GM12878 (cell line): ENCODE measurements around the gene TMEM120B. TPM values are rescaled to one million over a fixed set of nuclear protein-coding genes. Genes with fewer than 3 reads are reported as not detected.

Experiments used
- ATAC-seq: fragments of 200-7000 bp; cut with Tn5 transposase; 3 replicates; pipeline ENCODE4 v1.9.1; 2020; ENCODE audit warnings: mild to moderate bottlenecking, moderate library complexity
- BruUV-seq: library from RNA; stranded (reverse); fragments of 400-500 nt; replicated peaks from 2 replicates; lab custom pipeline; 2021; lab: Mats Ljungman, UMichigan
- CTCF ChIA-PET: fragments of 300-600 bp; sonication (Branson Sonifier 250); formaldehyde crosslinking; extraction: SDS; loops from one replicate; lab custom pipeline; 2021; ENCODE audit warnings: inconsistent platforms; lab: Yijun Ruan, JAX
- POLR2A ChIA-PET: fragments of 350-600 bp; formaldehyde crosslinking; extraction: SDS; loops from one replicate; lab custom pipeline; 2021; ENCODE audit warnings: inconsistent platforms; lab: Charles Lee
- RAD21 ChIA-PET: fragments of 300-600 bp; sonication (Branson Sonifier 250); formaldehyde crosslinking; loops from one replicate; lab custom pipeline; 2023; ENCODE audit warnings: antibody characterized with exemption; ENCODE audit not compliant: unreplicated experiment; lab: Charles Lee
- SMC1A ChIA-PET: fragments of 300-600 bp; sonication (Branson Sonifier 250); formaldehyde crosslinking; loops from one replicate; lab custom pipeline; 2023; ENCODE audit not compliant: unreplicated experiment, uncharacterized antibody; lab: Charles Lee
- DNase-seq: peaks from one replicate; pipeline ENCODE4 v3.0.0-alpha.2; 2011; ENCODE audit warnings: low read depth, low spot score
- FAIRE-seq: peaks from 3 replicates; lab custom pipeline; 2011; peaks lifted over from hg19 to GRCh38; lab: Jason Lieb, UNC
- H2AFZ ChIP-seq: 2 replicates; pipeline ENCODE4 v1.6.0; 2011; ENCODE audit warnings: low read depth, low read length, control low read depth; ENCODE audit not compliant: control insufficient read depth
- H3K27ac ChIP-seq: 2 replicates; pipeline ENCODE4 v1.5.1; 2011; ENCODE audit warnings: control low read depth; ENCODE audit not compliant: control insufficient read depth, insufficient read depth
- H3K27me3 ChIP-seq, 2 experiments: replicated peaks in 1 of 2; 2 replicates each; pipeline versions ENCODE4 v1.6.0 to v1.6.1; 2011; ENCODE audit warnings: low read length in 1 of 2; ENCODE audit not compliant: control insufficient read depth in 2 of 2, insufficient read depth in 2 of 2
- H3K36me3 ChIP-seq, 2 experiments: 2 replicates each; pipeline ENCODE4 v1.5.1; 2011; ENCODE audit warnings: low read length in 1 of 2; ENCODE audit not compliant: control insufficient read depth in 2 of 2, insufficient read depth in 2 of 2
- H3K4me1 ChIP-seq: 2 replicates; pipeline ENCODE4 v1.6.1; 2011; ENCODE audit warnings: mild to moderate bottlenecking, low read length, moderate library complexity, mixed read lengths; ENCODE audit not compliant: control insufficient read depth, insufficient read depth
- H3K4me2 ChIP-seq: 2 replicates; pipeline ENCODE4 v1.6.0; 2011; ENCODE audit warnings: control low read depth; ENCODE audit not compliant: control insufficient read depth, insufficient read depth
- H3K4me3 ChIP-seq: fragments of 200-600 bp; sonication (generic); 2 replicates; pipeline ENCODE4 v1.5.1; 2016
- H3K79me2 ChIP-seq: 2 replicates; pipeline ENCODE4 v1.6.0; 2011; ENCODE audit warnings: low read length; ENCODE audit not compliant: control insufficient read depth, insufficient read depth
- H3K9ac ChIP-seq: 2 replicates; pipeline ENCODE4 v1.8.0; 2011; ENCODE audit warnings: low read length, control low read depth, mixed read lengths; ENCODE audit not compliant: control insufficient read depth, insufficient read depth
- H3K9me3 ChIP-seq: replicated peaks from 3 replicates; pipeline ENCODE4 v1.5.1; 2011; ENCODE audit warnings: mild to moderate bottlenecking, low read length; ENCODE audit not compliant: control insufficient read depth, insufficient read depth
- H4K20me1 ChIP-seq: 2 replicates; pipeline ENCODE4 v1.6.0; 2011; ENCODE audit not compliant: control insufficient read depth, insufficient read depth
- ASH2L ChIP-seq: fragments of 300-600, 200-600 bp; sonication (generic); IDR thresholded peaks from 2 replicates; pipeline ENCODE4 v1.6.1; 2017; ENCODE audit warnings: low read depth, mild to moderate bottlenecking, borderline replicate concordance
- BHLHE40 ChIP-seq, 2 experiments: fragments of 450-650 bp in 1 of 2; IDR thresholded peaks; 2 replicates each; pipeline ENCODE4 v1.6.1; 2011 to 2017; ENCODE audit warnings: low read depth in 2 of 2, borderline replicate concordance in 1 of 2, improper control_type of control experiment in 1 of 2, low read length in 1 of 2, mild to moderate bottlenecking in 1 of 2
- BMI1 ChIP-seq: fragments of 450-650 bp; IDR thresholded peaks from 2 replicates; pipeline ENCODE4 v1.6.1; 2016; ENCODE audit warnings: mild to moderate bottlenecking, moderate library complexity, borderline replicate concordance
- CHD1 ChIP-seq: IDR thresholded peaks from 2 replicates; pipeline ENCODE4 v1.6.1; 2012; ENCODE audit warnings: low read depth, low read length, improper control_type of control experiment
- FOS ChIP-seq: IDR thresholded peaks from 3 replicates; pipeline ENCODE4 v1.6.1; 2011; ENCODE audit warnings: borderline replicate concordance; ENCODE audit not compliant: insufficient read length; ENCODE audit errors: extremely low read depth
- GABPA ChIP-seq: IDR thresholded peaks from 2 replicates; pipeline ENCODE4 v1.6.1; 2014; ENCODE audit warnings: antibody characterized with exemption, low read depth, mild to moderate bottlenecking, inconsistent platforms
- GATAD2B ChIP-seq: fragments of 450-650 bp; conservative IDR thresholded peaks from 2 replicates; pipeline ENCODE4 v1.6.1; 2017; ENCODE audit warnings: low read depth, mild to moderate bottlenecking, moderate library complexity
- HDAC6 ChIP-seq: fragments of 200-600 bp; sonication (generic); IDR thresholded peaks from one replicate; pipeline ENCODE4 v1.8.0; 2017; ENCODE audit warnings: antibody characterized with exemption; ENCODE audit not compliant: unreplicated experiment
- KAT2A ChIP-seq: conservative IDR thresholded peaks from 2 replicates; pipeline ENCODE4 v1.6.1; 2011; ENCODE audit warnings: low read depth, low read length; ENCODE audit not compliant: control insufficient read depth
- KDM1A ChIP-seq: fragments of 200-600 bp; sonication (generic); IDR thresholded peaks from 2 replicates; pipeline ENCODE4 v1.6.1; 2016; ENCODE audit warnings: borderline replicate concordance
- KLF5 ChIP-seq: fragments of 450-650 bp; IDR thresholded peaks from 2 replicates; pipeline ENCODE4 v1.6.1; 2014; ENCODE audit warnings: mild to moderate bottlenecking; ENCODE audit not compliant: partially characterized antibody
- LARP7 ChIP-seq: fragments of 450-650 bp; IDR thresholded peaks from 2 replicates; pipeline ENCODE4 v1.6.1; 2017; ENCODE audit warnings: mild to moderate bottlenecking
- NR2C2 ChIP-seq: IDR thresholded peaks from 2 replicates; pipeline ENCODE4 v1.6.1; 2011; ENCODE audit warnings: borderline replicate concordance, low read depth; ENCODE audit not compliant: control insufficient read depth, insufficient read length
- PAX5 ChIP-seq: IDR thresholded peaks from 2 replicates; pipeline ENCODE4 v1.6.1; 2011; ENCODE audit warnings: low read depth, low read length, borderline replicate concordance
- RELA ChIP-seq: fragments of 450-650 bp; IDR thresholded peaks from 2 replicates; pipeline ENCODE4 v1.8.0; 2014; ENCODE audit warnings: borderline replicate concordance; ENCODE audit not compliant: partially characterized antibody
- SMC3 ChIP-seq: IDR thresholded peaks from 2 replicates; pipeline ENCODE4 v1.6.1; 2011; ENCODE audit warnings: low read length, improper control_type of control experiment, borderline replicate concordance
- SUPT20H ChIP-seq: IDR thresholded peaks from 2 replicates; pipeline ENCODE4 v1.6.1; 2011; ENCODE audit warnings: low read depth, mild to moderate bottlenecking, low read length, moderate library complexity, borderline replicate concordance; ENCODE audit not compliant: control insufficient read depth
- SUZ12 ChIP-seq: fragments of 200-600 bp; sonication (generic); IDR thresholded peaks from one replicate; pipeline ENCODE4 v1.6.1; 2018; ENCODE audit warnings: antibody characterized with exemption, mild to moderate bottlenecking; ENCODE audit not compliant: unreplicated experiment
- TCF7 ChIP-seq: IDR thresholded peaks from 2 replicates; pipeline ENCODE4 v1.6.1; 2014; ENCODE audit warnings: antibody characterized with exemption, borderline replicate concordance
- ZNF207 ChIP-seq: fragments of 450-650 bp; IDR thresholded peaks from 2 replicates; pipeline ENCODE4 v1.6.1; 2014; ENCODE audit warnings: antibody characterized with exemption, mild to moderate bottlenecking, borderline replicate concordance
- ZNF24 ChIP-seq: fragments of 450-650 bp; IDR thresholded peaks from 2 replicates; pipeline ENCODE4 v1.6.1; 2017; ENCODE audit warnings: antibody characterized with exemption, mild to moderate bottlenecking
- WGBS: methylation state at CpG from one replicate; pipeline ENCODE4 v1.1.6; 2016; ENCODE audit warnings: low lambda C conversion rate; ENCODE audit not compliant: insufficient replicate concordance, insufficient coverage; ENCODE audit errors: missing lambda C conversion rate; 5-methylcytosine and 5-hydroxymethylcytosine counted together
- in situ Hi-C: fragments of 300-500 bp; cut with MboI; formaldehyde crosslinking; loops from 9 replicates; pipeline ENCODE4 v1.14.3; 2018; ENCODE audit warnings: mixed read lengths
- intact Hi-C: fragments of 100-400 bp; cut with micrococcal nuclease; formaldehyde crosslinking; loops from one replicate; pipeline ENCODE4 v1.14.2; 2022; ENCODE audit not compliant: unreplicated experiment
- polyA plus RNA-seq, 11 experiments: library from polyadenylated mRNA; depleted of rRNA in 4 of 11; unstranded in 6 of 11; stranded (reverse) in 5 of 11; fragments of >200 nt; fragmentation: Nextera tagmentation in 4 of 11; fragmentation: Illumina TruSeq in 1 of 11; extraction: Ambion mirVana in 4 of 11; extraction: Trizol in 1 of 11; gene quantifications; 1 replicate in 1 of 11; 2 replicates in 10 of 11; pipeline versions ENCODE4 v1.2.1 to v1.2.3, GENCODE V29; 2011 to 2016; ENCODE audit warnings: inconsistent platforms in 2 of 11, missing spikeins in 2 of 11, low read depth in 1 of 11
- total RNA-seq, 4 experiments: library from RNA; depleted of rRNA in 3 of 4; stranded (reverse); fragments of >200 nt in 3 of 4; fragmentation: Illumina TruSeq in 1 of 4; extraction: Trizol in 1 of 4; gene quantifications; 2 replicates each; pipeline versions ENCODE4 v1.2.1 to v1.2.3, GENCODE V29; 2013 to 2021
- TF ChIP-seq, protein P1 (sequence below): fragments of 450-650 bp; IDR thresholded peaks from 2 replicates; pipeline ENCODE4 v1.6.1; 2017; ENCODE audit warnings: borderline replicate concordance

TMEM120B gene
- total and polyA plus RNA-seq, 10 of the 15 experiments (the other 5 are each of a cell fraction or from before 2014, with no cell fraction given), result 4.0 to 26.2 (median 9.2) TPM

DNA sequence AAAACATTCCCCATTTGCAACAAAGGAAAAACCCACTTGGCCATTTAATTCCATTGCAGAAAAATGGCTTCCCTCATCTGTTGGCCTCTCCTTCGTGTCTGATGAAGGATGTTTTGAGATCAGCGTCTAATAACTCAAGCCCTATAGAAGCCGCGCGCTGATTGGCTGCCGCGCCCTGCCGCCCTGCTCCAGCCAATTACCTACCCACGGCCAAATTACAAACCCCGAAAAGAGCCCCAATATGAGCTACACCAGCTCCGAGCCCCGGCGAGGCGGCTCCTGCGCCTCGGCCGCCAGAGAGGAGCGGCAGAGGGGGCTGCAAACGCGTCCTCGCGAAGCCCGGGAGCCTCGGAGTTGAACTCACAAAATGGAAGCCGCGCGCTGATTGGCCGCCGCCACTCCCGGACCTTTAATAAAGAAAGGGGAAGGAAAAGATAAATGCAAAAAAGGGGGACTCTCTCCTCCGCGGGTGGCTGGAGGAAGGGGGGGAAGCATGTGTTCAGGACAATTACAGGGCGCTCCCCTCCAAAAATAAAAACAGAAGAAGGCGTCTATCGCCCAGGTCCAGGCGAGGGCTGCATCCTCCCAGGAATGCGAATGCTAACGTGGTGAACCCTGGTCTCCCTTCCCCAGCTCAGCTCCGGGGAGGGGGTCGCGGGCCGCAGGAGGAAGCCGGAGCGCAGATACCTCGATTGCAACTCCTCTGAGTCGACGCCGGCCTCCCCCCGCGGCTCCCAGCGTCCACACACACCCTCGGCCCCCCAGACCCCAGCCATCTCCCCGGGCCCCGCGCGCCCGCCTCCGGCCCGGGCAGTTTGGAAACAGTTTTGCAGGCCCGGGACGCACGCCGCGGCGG lies 90.5 kb downstream of the TMEM120B start (continued):
- TF ChIP-seq BMI1, result no peak
- TF ChIP-seq KLF5, result no peak
- TF ChIP-seq PAX5, result no peak
- TF ChIP-seq SUPT20H, result no peak
- no peak for TF ChIP-seq NR2C2
- no peak for TF ChIP-seq HDAC6
- peak; percentile 2; the same call in 1 of the 2 replicates for TF ChIP-seq CHD1
- no peak for TF ChIP-seq GABPA
- no peak for TF ChIP-seq KDM1A
- peak; percentile 41 for TF ChIP-seq RELA

GRCh38 chr12:121803861-121804416 lies 91.4 kb downstream of the TMEM120B start, which contains the start of gene SETD1B:
Gene SETD1B (plus strand): TSS chr12:121804009. CDS start chr12:121804738, 729 bp downstream.
- H3K36me3 ChIP-seq, result peaks cover 4 to 8% of the 10 kb centered on the region in 2 experiments
- peak within 1 kb of the TSS; percentile 79 for H2AFZ ChIP-seq
- peak within 1 kb of the TSS; percentile 100 for H3K9ac ChIP-seq
- ChIA-PET CTCF (interaction anchor here (0.7 to 13.6 kb wide), 3 partner anchors 7 to 55 kb away, joined by 4 to 565 read pairs (median 5); partner anchors contain the start of gene RHOF), POLR2A (interaction anchor here (0.6 to 10.1 kb wide), 5 partner anchors 11 to 1136 kb away, joined by 3 to 155 read pairs (median 11); partner anchors contain the start of genes PSMD9 and RHOF), RAD21 (interaction anchor here (1.0 to 13.1 kb wide), 3 partner anchors 9 to 84 kb away, joined by 3 to 395 read pairs (median 12); partner anchors contain the start of genes PSMD9 and RHOF), SMC1A (interaction anchor here (0.8 to 12.2 kb wide), 2 partner anchors 10 to 22 kb away, joined by 3 to 226 read pairs; partner anchors contain the start of gene RHOF)
- in situ Hi-C loops, result no loop called here
- ATAC-seq (peak; percentile 6), FAIRE-seq (no peak), DNase-seq (no peak)
- no TSS peak for BruUV-seq
- H3K9me3 ChIP-seq, result no peaks in the 10 kb centered on the region
- intact Hi-C loops, result loop anchor here (5.0 kb wide), 2 partner anchors 267 to 1428 kb away; partner anchors contain the start of genes MPHOSPH9 and MTRFR
- 3% methylated on average over 24 of the region's 74 CpGs for WGBS
- peak within 1 kb of the TSS; percentile 99 for H3K4me3 ChIP-seq
- H3K27me3 ChIP-seq, result no peaks in the 10 kb centered on the region
- peaks cover 5% of the 10 kb centered on the region; the same call in 1 of the 2 replicates for H4K20me1 ChIP-seq
- peak within 1 kb of the TSS; percentile 97 for H3K27ac ChIP-seq
- H3K4me1 ChIP-seq, result peaks cover 20% of the 10 kb centered on the region
- H3K79me2 ChIP-seq, result peaks cover 72% of the 10 kb centered on the region
- peak within 1 kb of the TSS; percentile 88 for H3K4me2 ChIP-seq
- TF ChIP-seq GATAD2B (no peak), TCF7 (no peak), LARP7 (peak; percentile 60), ZNF207 (no peak), KAT2A (no peak), SMC3 (no peak), SUZ12 (no peak), ZNF24 (no peak), ASH2L (no peak), FOS (no peak), BHLHE40 (IDR thresholded peaks at IDR 0.05; ENCODE audit: borderline replicate concordance in 1 of 2, low read depth in 2 of 2, low read length in 1 of 2) (no peak)
- TF ChIP-seq, protein P1, sequence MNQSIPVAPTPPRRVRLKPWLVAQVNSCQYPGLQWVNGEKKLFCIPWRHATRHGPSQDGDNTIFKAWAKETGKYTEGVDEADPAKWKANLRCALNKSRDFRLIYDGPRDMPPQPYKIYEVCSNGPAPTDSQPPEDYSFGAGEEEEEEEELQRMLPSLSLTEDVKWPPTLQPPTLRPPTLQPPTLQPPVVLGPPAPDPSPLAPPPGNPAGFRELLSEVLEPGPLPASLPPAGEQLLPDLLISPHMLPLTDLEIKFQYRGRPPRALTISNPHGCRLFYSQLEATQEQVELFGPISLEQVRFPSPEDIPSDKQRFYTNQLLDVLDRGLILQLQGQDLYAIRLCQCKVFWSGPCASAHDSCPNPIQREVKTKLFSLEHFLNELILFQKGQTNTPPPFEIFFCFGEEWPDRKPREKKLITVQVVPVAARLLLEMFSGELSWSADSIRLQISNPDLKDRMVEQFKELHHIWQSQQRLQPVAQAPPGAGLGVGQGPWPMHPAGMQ, result no peak
